ENCODE data around the gene NUFIP1. TPM values are rescaled to one million over a fixed set of nuclear protein-coding genes. Genes with fewer than 3 reads are reported as not detected.
"Not testable (repeated sequence)": the region's sequence is repeated elsewhere in the genome, so short reads cannot be mapped to it uniquely, and the experiment has no call there.

NUFIP1 gene
- total RNA-seq = 1 to 10 TPM; 5.1 TPM

DNA sequence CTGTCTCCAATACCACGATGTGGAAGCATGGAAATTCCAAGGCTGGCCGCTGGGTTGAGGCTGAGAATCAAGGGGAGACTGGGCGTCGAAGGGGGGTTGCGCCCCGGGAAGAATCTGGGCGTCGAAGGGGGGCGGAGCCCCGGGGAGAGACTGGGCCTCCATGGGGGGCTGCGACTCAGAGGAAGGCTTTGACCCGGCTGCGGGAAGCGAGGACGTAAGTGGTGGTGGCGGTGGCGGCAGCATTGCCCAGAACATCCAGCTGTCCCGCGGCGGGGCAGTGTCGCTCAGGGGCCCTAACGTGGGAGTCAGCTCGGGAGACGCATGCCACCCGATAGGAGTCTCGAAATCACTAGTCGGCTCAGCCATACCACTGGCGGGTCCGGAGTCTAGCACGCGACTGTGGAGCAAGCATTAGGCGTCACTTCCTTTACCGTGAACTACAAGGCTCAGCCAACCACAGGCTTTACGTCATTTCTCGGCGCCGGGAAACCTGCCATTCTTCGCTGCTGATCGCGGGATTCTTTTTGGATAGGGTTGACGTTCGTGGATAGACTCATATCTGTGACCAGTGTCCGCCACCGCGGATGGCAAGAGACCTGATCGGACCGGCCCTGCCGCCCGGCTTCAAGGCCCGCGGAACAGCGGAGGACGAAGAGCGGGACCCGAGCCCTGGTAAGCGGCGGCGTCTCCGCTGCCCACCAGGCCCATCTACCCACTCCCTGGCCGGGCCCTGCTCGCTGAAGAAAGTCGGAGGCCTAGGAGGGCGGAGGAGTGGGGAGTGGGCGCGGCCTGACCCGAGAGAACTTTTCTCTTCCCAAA, at the start of gene NUFIP1, which contains the start of gene GPALPP1:
NUFIP1 (minus strand) TSS at position 401 of the 819 bp plus-strand sequence; CDS start at position 366, 35 bp downstream.
GPALPP1 (plus strand) TSS at position 468 of the 819 bp plus-strand sequence; CDS start at position 585, 117 bp downstream.
- ATAC-seq (ENCODE audit: low read depth) (peak; percentile 97), DNase-seq (peak; percentile 91)
- peaks cover 3% of the 10 kb centered on the region for H3K36me3 Mint-ChIP-seq
- peaks cover 40% of the 10 kb centered on the region for H3K4me1 Mint-ChIP-seq
- H3K27me3 Mint-ChIP-seq = no peaks in the 10 kb centered on the region
- POLR2A ChIA-PET = no interaction called here
- peak within 1 kb of the TSS; percentile 97 for H3K27ac Mint-ChIP-seq
- no peaks in the 10 kb centered on the region for H3K9me3 Mint-ChIP-seq
- peak within 1 kb of the TSS; percentile 92 for H3K4me3 Mint-ChIP-seq

GRCh38 chr13:45036206-45036605, 46.9 kb upstream of the NUFIP1 start:
- H3K4me1 Mint-ChIP-seq = no peaks in the 10 kb centered on the region
- no peaks in the 10 kb centered on the region for H3K9me3 Mint-ChIP-seq
- POLR2A ChIA-PET = no interaction called here
- DNase-seq = no peak
- H3K27me3 Mint-ChIP-seq = no peaks in the 10 kb centered on the region
- H3K27ac Mint-ChIP-seq = no peak overlapping the region
- H3K4me3 Mint-ChIP-seq = no peak overlapping the region
- ATAC-seq (ENCODE audit: low read depth) = no peak
- H3K36me3 Mint-ChIP-seq = peaks cover 4% of the 10 kb centered on the region

DNA sequence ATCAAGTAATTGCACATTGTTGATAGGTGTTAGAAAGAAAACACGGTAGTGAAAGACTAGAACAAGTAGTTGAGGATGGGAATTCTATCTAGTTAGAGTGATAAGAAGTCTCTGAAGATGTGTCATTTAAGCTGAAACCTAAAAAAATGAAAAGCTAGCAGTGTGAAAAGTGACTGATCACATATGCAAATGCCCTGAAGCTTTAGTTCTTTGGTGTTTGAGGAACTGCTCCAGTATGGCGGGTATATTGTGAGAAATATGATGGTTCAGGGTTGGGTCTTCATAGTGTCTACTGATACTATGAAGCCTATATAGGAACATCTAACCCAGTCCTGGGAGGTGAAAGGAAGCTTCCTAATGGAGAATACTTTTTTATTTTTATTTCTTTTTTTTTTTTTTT, 45.1 kb upstream of the NUFIP1 start:
- DNase-seq (no peak), ATAC-seq (ENCODE audit: low read depth) (no peak)
- no peaks in the 10 kb centered on the region for H3K4me1 Mint-ChIP-seq
- peaks cover 4% of the 10 kb centered on the region for H3K36me3 Mint-ChIP-seq
- no peak overlapping the region for H3K27ac Mint-ChIP-seq
- no peak overlapping the region for H3K4me3 Mint-ChIP-seq
- POLR2A ChIA-PET = no interaction called here
- H3K9me3 Mint-ChIP-seq = no peaks in the 10 kb centered on the region
- no peaks in the 10 kb centered on the region for H3K27me3 Mint-ChIP-seq

DNA sequence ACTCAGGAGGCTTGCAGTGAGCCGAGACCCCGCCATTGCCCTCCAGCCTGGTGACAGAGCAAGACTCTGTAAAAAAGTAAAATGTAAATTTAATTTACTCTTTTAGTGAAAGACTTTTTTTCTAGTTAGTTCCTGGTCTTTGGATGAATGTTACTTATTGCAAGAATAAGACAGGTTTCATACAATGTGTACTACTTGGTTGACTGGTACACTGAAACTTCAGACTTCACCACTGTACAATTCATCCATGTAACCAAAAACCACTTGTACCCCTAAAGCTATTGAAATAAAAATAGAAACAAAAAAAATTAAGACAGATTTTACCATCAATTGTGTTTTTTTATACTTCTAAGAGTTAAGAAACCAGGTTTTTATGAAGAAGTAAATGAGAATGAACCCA, 35.6 kb upstream of the NUFIP1 start:
- ATAC-seq (ENCODE audit: low read depth) (no peak), DNase-seq (no peak)
- Mint-ChIP-seq H3K27ac (no peak overlapping the region), H3K36me3 (peaks cover 16% of the 10 kb centered on the region), H3K9me3 (no peaks in the 10 kb centered on the region), H3K27me3 (no peaks in the 10 kb centered on the region), H3K4me1 (no peaks in the 10 kb centered on the region), H3K4me3 (no peak overlapping the region)
- POLR2A ChIA-PET = no interaction called here

GRCh38 chr13:45021250-45021649, 32.0 kb upstream of the NUFIP1 start:
- H3K27ac Mint-ChIP-seq = no peak overlapping the region
- no peaks in the 10 kb centered on the region for H3K9me3 Mint-ChIP-seq
- H3K4me3 Mint-ChIP-seq = no peak overlapping the region
- POLR2A ChIA-PET = no interaction called here
- no peaks in the 10 kb centered on the region for H3K4me1 Mint-ChIP-seq
- peaks cover 14% of the 10 kb centered on the region for H3K36me3 Mint-ChIP-seq
- no peaks in the 10 kb centered on the region for H3K27me3 Mint-ChIP-seq
- DNase-seq (no peak), ATAC-seq (ENCODE audit: low read depth) (no peak)

GRCh38 chr13:45019981-45020380, 30.7 kb upstream of the NUFIP1 start:
- not testable (repeated sequence) for H3K27ac Mint-ChIP-seq; H3K27me3 Mint-ChIP-seq; H3K4me1 Mint-ChIP-seq; ATAC-seq (ENCODE audit: low read depth); H3K9me3 Mint-ChIP-seq; DNase-seq; H3K4me3 Mint-ChIP-seq
- H3K36me3 Mint-ChIP-seq = peaks cover 17% of the 10 kb centered on the region
- POLR2A ChIA-PET = interaction anchor here (0.7 kb wide), 1 partner anchor 820 kb away, joined by 4 read pairs; no protein-coding TSS in a partner anchor

DNA sequence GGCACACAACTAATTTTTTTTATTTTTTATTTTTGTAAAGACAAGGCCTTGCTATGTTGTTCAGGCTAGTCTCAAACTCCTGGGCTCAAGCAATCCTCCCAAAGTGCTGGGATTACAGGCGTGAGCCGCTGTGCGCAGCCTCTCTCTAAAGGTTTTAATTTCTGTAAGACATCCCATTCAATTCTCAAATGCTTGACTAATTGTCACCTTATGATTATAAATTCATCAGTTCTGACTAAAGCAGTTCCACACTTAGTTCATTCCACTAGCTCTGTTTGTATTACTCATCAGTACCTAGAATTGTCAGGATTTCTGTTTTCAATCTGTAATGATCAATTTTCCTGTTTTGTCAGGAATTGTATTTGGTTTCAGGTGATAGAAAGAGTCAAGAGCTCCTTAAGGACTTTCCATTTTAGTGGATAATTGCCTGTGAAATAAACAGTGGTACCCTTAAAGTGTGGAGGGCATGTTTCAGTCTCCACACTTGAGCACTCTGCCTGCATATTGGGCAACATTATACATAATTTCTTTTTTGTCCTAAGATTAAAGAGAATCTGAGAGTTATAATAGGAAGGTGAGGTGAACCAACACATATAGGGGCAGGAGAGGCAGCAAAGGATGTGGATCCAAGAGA, 27.6 kb upstream of the NUFIP1 start:
- ATAC-seq (ENCODE audit: low read depth) (no peak), DNase-seq (no peak)
- Mint-ChIP-seq H3K4me3 (no peak overlapping the region), H3K27ac (no peak overlapping the region), H3K36me3 (peaks cover 14% of the 10 kb centered on the region), H3K9me3 (no peaks in the 10 kb centered on the region), H3K4me1 (no peaks in the 10 kb centered on the region), H3K27me3 (no peaks in the 10 kb centered on the region)
- POLR2A ChIA-PET = no interaction called here

DNA sequence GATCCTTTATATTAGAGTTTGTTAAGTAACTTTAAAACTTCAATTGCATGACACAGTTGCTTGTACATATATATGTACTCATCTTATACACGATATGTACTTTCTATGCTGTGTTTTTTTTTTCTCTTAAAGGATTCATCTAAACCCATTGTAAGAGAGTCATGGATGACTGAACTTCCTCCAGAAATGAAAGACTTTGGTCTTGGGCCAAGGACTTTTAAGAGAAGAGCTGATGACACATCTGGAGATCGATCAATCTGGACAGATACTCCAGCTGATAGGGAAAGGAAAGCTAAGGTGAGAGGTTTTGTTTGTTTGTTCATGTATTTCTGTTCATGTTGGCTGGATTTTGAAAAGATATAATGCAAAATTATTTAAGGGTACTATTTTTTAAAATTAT, 26.0 kb upstream of the NUFIP1 start:
- no peaks in the 10 kb centered on the region for H3K9me3 Mint-ChIP-seq
- H3K27ac Mint-ChIP-seq = no peak overlapping the region
- peaks cover 22% of the 10 kb centered on the region for H3K36me3 Mint-ChIP-seq
- DNase-seq (no peak), ATAC-seq (ENCODE audit: low read depth) (no peak)
- POLR2A ChIA-PET = no interaction called here
- no peaks in the 10 kb centered on the region for H3K27me3 Mint-ChIP-seq
- no peak overlapping the region for H3K4me3 Mint-ChIP-seq
- H3K4me1 Mint-ChIP-seq = no peaks in the 10 kb centered on the region

- peaks cover 25% of the 10 kb centered on the region for H3K36me3 Mint-ChIP-seq
- no peak overlapping the region for H3K4me3 Mint-ChIP-seq
- no peak overlapping the region for H3K27ac Mint-ChIP-seq
- DNase-seq (no peak), ATAC-seq (ENCODE audit: low read depth) (no peak)
- no peaks in the 10 kb centered on the region for H3K9me3 Mint-ChIP-seq
- no peaks in the 10 kb centered on the region for H3K27me3 Mint-ChIP-seq
- H3K4me1 Mint-ChIP-seq = peaks cover 2% of the 10 kb centered on the region
- POLR2A ChIA-PET = no interaction called here
Measured at GRCh38 chr13:45011198-45011597, 21.9 kb upstream of the NUFIP1 start.

DNA sequence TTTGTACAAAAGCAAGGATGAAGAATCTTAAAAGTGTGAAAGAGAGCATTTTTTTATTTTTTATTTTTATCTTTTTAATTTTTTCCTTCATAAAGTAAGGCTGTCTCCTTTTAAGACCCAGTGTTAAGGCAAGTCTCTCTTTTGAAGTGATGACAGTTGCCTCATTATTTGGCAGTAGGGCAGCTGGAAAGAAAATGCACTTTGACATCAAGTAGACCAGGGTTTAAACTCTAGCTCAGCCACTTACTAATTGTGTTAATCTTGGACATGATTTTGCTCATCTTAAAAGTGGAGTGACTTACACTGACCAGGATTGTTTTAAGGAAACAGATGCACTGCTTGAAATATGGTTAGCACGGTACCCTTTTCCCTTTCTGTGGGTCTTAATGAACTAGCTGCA, 18.6 kb upstream of the NUFIP1 start:
- POLR2A ChIA-PET = no interaction called here
- ATAC-seq (ENCODE audit: low read depth) (no peak), DNase-seq (no peak)
- Mint-ChIP-seq H3K27ac (no peak overlapping the region), H3K4me1 (peaks cover 2% of the 10 kb centered on the region), H3K27me3 (no peaks in the 10 kb centered on the region), H3K9me3 (no peaks in the 10 kb centered on the region), H3K4me3 (no peak overlapping the region), H3K36me3 (peaks cover 23% of the 10 kb centered on the region)

DNA sequence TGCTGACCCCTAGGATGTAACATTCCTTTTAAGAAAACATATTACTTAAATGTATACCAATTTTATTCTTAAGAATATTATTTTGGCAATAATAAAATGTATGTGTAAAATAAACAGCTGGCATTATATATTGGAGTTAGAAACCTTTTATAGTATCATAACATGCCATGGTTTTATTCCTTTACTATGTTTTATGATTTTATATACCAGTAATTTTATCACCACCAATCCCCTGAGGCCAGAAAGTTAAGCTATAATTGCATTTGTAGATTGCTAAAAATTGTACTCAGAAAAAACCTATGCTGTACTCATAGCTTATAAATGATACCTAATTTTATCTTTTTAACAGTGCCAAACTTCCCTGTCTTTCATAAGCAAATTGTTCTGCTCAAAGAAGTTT, 18.0 kb upstream of the NUFIP1 start:
- Mint-ChIP-seq H3K36me3 (peaks cover 26% of the 10 kb centered on the region), H3K27me3 (no peaks in the 10 kb centered on the region), H3K4me1 (peaks cover 2% of the 10 kb centered on the region), H3K4me3 (no peak overlapping the region), H3K27ac (no peak overlapping the region), H3K9me3 (no peaks in the 10 kb centered on the region)
- ATAC-seq (ENCODE audit: low read depth) (no peak), DNase-seq (no peak)
- POLR2A ChIA-PET = no interaction called here

DNA sequence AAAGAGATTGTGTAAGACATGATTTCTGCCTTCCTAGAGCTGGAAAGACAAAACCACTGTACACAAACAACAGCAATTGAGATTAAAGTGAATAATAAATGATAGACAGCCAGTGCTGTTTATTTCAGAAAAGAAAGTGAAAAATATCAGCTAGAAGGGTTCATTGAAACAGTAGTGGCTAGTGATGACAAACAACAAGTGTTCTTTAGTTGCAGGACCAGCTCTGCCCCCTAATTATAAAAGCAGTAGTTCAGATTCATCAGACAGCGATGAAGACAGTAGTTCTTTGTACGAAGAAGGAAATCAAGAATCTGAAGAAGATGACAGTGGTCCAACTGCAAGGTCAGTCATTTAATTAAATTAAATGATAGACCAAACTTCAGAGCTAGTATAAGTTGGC, 14.8 kb upstream of the NUFIP1 start:
- DNase-seq (no peak), ATAC-seq (ENCODE audit: low read depth) (no peak)
- H3K4me1 Mint-ChIP-seq = no peaks in the 10 kb centered on the region
- H3K9me3 Mint-ChIP-seq = no peaks in the 10 kb centered on the region
- H3K27me3 Mint-ChIP-seq = no peaks in the 10 kb centered on the region
- H3K27ac Mint-ChIP-seq = no peak overlapping the region
- H3K4me3 Mint-ChIP-seq = no peak overlapping the region
- peaks cover 19% of the 10 kb centered on the region for H3K36me3 Mint-ChIP-seq
- POLR2A ChIA-PET = no interaction called here

DNA sequence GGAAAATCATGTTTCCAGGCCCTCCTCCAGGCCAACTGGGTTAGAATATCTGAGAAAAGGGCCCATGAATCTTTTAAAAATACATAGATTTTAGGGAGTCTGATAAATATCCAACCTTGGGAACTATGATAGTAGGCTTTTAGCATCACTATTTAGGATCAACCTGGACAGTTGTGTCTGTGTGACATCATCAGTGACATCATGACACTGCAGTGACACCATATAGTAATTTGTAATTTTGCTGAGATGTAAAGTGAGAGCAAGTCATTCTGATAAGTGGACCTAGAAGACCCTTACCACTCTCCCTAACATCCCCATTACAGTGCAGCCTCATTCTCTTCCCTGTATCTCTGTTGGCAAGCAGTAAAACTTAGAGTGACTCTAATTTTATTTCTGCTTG, 14.1 kb upstream of the NUFIP1 start:
- Mint-ChIP-seq H3K36me3 (peaks cover 17% of the 10 kb centered on the region), H3K9me3 (no peaks in the 10 kb centered on the region)
- POLR2A ChIA-PET = no interaction called here

DNA sequence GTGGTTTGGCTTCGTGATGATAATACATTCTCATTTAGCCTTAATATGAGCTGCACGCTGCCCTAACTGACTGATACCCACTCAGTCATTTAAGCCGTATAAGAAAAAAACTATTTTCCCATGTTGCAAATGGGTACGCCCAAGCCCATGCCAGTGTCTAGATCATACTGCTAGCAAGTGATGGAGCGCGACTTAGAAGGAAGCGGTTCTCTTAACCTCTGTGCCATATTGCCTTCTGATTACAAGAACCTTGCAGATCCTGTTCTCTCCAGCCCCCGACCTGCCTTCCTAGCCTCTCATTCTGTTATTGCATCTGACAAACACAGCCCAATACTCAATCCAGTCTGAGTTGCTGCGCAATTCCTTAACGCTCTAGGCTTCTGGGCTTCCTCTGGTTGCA, 670 bp upstream of the NUFIP1 start:
- peaks cover 40% of the 10 kb centered on the region for H3K4me1 Mint-ChIP-seq
- peak overlapping the region; percentile 97 for H3K27ac Mint-ChIP-seq
- peaks cover 2% of the 10 kb centered on the region for H3K36me3 Mint-ChIP-seq
- DNase-seq (no peak), ATAC-seq (ENCODE audit: low read depth) (peak; percentile 12)
- peak overlapping the region; percentile 92 for H3K4me3 Mint-ChIP-seq
- no peaks in the 10 kb centered on the region for H3K27me3 Mint-ChIP-seq
- H3K9me3 Mint-ChIP-seq = no peaks in the 10 kb centered on the region
- POLR2A ChIA-PET = no interaction called here

More for the DNA sequence above, 14.1 kb upstream of the NUFIP1 start:
- no peak overlapping the region for H3K27ac Mint-ChIP-seq
- H3K4me1 Mint-ChIP-seq = no peaks in the 10 kb centered on the region
- H3K4me3 Mint-ChIP-seq = no peak overlapping the region
- ATAC-seq (ENCODE audit: low read depth) (no peak), DNase-seq (no peak)
- H3K27me3 Mint-ChIP-seq = no peaks in the 10 kb centered on the region

Measured in activated naive CD8-positive, alpha-beta T cell treated with anti-CD3 and anti-CD28 coated beads, Interleukin-2, amount 10 ng/mL, durations not matched to agents 7 days and 5 days (primary cell).